SH-SY5Y (cell line): Measurements from ENCODE around the gene PSMC3IP.

Experiments
- GATA2 ChIP-seq: IDR thresholded peaks from 2 replicates; pipeline ENCODE4 v1.6.1; 2011; ENCODE audit warnings: mild to moderate bottlenecking, low read depth, low read length
- GATA3 ChIP-seq: IDR thresholded peaks from 2 replicates; pipeline ENCODE4 v1.6.1; 2011; ENCODE audit warnings: low read depth, mild to moderate bottlenecking, low read length, moderate library complexity

GRCh38 chr17:42526031-42526444 is 51.5 kb downstream of the PSMC3IP start:
- TF ChIP-seq GATA2 (no peak), GATA3 (no peak)
